Spleen (tissue), 7 donors: ENCODE data around the gene TTC29.

ENCODE experiments used
- POLR2A ChIP-seq, 3 donors: fragments of 450-650 bp; IDR thresholded peaks; one replicate each; pipeline ENCODE4 v1.5.1; 2017; ENCODE audit warnings: antibody characterized with exemption in 3 of 3, mild to moderate bottlenecking in 1 of 3
- TF ChIP-seq, protein P1 (sequence below), 11 experiments: fragments of 200-600 bp in 7 of 11; fragments of 450-650 bp in 4 of 11; sonication (generic) in 4 of 11; IDR thresholded peaks in 8 of 11; conservative IDR thresholded peaks in 3 of 11; 1 replicate in 7 of 11; 2 replicates in 4 of 11; pipeline versions ENCODE4 v1.4.0 to v1.8.0; 2016 to 2021; ENCODE audit warnings: antibody characterized with exemption in 11 of 11, inconsistent platforms in 4 of 11, mild to moderate bottlenecking in 1 of 11
- donor health status: DM: no; HTN: no; CAD: no; lungs with moderate emphysema.
- donor health status: DM: no; HTN: no; CAD: no.
- donor health status: DM: no; HTN: no; CAD: no.

DNA sequence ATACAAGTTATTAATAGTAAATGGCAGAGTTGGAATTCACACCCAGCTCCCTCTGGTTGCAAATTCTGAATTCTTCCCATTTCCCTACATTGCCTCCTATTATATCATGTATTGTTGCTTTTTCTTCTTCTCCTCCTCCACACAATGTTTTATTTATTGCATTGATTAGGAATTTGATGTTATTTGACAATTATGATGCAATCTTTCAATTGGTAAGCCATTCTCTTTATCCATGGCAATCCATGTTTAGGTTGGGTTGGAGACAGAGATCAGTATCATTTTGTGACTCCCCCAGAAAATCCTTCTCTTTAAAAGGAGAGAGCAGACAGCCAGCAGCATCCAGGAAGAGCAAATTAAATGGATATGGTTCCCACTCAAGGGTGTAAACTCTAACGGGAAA lies 30.5 kb downstream of the TTC29 start:
- TF ChIP-seq, protein P1, sequence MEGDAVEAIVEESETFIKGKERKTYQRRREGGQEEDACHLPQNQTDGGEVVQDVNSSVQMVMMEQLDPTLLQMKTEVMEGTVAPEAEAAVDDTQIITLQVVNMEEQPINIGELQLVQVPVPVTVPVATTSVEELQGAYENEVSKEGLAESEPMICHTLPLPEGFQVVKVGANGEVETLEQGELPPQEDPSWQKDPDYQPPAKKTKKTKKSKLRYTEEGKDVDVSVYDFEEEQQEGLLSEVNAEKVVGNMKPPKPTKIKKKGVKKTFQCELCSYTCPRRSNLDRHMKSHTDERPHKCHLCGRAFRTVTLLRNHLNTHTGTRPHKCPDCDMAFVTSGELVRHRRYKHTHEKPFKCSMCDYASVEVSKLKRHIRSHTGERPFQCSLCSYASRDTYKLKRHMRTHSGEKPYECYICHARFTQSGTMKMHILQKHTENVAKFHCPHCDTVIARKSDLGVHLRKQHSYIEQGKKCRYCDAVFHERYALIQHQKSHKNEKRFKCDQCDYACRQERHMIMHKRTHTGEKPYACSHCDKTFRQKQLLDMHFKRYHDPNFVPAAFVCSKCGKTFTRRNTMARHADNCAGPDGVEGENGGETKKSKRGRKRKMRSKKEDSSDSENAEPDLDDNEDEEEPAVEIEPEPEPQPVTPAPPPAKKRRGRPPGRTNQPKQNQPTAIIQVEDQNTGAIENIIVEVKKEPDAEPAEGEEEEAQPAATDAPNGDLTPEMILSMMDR (IDR thresholded peaks at IDR 0.05 in 8 of 11, conservative IDR thresholded peaks at IDR 0.05 in 3 of 11), result no peak
- no peak for TF ChIP-seq POLR2A (IDR thresholded peaks at IDR 0.05)
